ENCODE measurements around the gene ARHGEF17. TPM values are rescaled to one million over a fixed set of nuclear protein-coding genes. Genes with fewer than 3 reads are reported as not detected.

The ARHGEF17 gene
- total RNA-seq, 1 donor from 2014 or later = 69.2 TPM

DNA sequence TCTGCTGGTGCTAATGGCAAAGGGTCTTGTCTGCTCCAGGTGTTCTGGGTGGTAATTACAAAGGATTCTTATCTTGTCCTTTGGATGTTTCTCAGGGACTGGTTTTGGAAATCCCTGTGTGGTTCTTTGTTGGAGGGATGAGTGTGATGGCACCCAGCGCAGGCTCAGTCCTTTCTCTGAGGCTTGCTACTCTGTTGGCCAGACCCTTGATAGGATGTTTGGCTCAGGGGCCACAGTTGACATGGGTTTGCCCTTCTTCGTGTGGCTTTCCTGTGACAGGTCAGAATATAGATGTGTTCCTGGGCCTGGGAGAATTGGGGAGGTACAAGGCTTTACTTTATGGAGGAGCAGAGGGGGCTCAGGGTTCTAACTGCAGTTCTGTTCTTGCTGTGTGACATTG is 4.0 kb downstream of the ARHGEF17 start:
- DNase-seq (ENCODE audit: low spot score) = no peak

DNA sequence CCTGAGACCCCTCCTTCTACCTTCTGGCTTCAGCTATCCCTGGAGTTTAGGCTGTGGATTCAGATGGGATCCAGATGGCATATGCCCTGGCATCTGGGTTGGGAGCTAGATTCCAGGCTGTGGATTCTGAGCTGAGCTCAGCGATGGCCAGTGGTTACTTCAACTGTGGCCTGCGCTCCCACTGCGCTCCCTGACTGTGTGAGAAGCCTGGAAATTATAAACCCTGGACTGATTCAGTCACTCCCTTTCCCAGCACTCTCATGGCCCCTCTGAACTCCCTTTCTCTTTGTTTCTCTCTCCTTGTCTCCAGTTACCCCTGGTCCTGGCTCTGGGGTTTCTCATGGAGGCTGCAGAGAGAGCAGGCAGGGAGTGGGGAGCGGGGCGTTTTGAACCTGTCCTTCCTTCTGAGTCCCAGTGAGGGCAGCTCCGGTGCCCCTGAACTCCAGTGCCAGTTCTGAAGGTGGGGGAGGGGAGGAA is 4.8 kb downstream of the ARHGEF17 start:
- DNase-seq (ENCODE audit: low spot score) = peak; percentile 35

DNA sequence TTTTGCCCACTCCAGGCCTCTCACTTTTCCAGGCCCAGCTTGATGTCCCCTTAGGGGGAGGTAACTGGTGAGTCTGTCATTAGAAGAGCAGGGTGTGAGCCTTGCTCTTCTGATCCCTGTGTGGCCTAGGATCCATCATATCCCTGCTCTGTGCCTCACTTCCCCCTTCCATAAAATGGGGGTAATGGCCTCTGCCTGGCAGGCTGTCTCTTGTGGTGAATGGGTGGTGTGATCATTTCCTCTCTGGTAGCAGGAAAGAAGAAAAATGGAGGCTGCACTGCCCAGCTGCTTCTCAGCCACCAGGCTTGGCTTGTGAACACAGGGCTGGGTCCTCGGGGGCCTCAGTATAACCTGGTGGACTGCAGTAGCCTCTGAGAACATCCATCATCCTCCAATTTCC is 5.6 kb downstream of the ARHGEF17 start:
- DNase-seq (ENCODE audit: low spot score) = no peak

DNA sequence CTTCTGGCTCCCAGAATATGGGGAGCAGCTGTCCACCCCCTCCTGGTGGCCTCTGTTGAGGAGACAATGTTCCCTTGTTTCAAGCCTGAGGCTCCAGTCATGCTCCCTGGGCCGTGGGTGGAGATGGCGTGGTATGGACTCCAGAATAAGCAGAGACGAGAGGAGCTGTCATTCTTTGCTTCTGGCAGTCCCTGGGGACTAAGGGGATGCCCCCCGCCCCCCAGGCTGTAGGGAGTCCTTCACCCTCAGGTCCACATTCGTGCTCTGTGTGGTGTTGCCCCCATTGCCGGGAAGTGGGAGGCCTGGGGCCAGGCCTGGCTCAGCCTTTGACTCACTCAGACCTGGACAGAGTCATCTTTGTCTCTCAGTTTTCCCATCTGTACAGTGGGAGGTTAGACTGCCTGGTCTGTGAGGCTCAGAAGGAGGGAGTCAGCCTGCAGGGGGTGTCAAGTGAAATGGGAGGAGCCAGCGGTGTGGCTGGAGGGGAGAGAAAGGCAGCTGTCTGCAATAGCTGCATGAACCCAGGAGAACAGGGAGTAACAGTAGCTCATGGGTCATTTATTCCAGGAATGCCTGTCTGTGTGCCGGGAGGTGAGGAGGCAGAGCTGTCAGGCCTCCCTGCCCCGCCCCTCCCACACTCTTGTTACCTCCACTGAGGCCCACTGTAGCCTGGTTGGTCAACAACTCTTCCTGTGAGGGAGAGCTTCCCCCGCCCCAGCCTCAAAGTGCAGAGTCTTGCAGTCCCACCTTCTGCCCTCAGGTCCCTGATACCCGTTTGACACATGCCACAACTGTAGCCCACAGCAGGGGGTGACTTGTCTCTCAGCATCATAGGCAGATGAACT is 6.3 kb downstream of the ARHGEF17 start:
- no peak for DNase-seq (ENCODE audit: low spot score)

DNA sequence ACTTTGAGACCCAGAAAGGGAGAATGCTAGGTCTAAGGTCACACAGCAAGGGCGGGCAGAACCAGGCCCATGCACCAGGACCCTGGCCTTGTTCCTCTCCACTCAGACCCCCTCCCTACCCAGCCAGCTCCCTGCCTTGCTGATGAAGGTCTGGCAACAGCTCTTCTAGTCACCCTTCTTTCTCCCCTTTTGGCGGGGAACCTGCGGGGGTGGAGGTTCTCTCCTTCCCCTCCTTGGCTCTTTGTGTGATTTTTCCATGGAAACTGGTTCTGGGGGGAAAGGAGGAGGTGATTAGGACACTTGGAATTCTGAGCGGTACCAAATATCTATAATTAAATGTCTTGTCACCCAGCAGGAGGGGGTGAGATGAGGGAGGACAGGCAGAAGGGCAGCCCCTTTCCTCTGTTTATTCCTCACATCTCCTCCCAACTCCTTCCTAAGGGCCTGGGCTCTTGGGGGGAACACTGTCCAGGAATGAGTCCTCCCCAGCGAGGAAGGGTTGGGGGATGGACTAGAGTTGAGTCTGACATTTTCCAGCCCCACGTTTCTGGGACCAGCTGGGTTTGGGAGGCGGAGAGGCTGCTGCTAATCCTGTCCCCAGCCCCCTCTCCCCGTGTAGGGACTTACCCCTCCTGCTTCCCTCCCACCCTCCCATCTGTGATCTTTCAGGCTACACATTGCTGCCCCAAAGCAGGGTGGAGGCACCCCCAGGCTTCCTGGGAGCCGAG is 7.4 kb downstream of the ARHGEF17 start:
- peak; percentile 30 for DNase-seq (ENCODE audit: low spot score)

DNA sequence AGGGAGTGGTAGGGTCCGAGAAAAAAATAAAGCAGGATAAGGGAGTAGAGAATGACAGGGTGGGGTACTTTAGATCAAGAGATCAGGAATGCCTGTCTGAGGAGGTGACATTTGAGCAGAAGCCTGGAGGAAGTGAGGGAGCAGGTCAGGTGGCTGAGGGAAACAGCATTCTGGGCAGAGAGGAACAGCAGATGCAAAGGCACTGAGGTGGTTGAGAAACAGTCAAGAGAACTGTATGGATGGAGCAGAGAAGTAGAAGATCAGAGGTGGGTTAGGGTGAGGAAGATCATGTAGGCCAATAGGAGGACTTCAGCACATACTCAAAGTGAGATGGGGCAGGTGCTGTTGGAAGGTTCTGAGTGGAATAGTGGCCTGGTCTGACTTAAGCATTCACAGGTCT is 8.3 kb downstream of the ARHGEF17 start:
- DNase-seq (ENCODE audit: low spot score) = no peak

DNA sequence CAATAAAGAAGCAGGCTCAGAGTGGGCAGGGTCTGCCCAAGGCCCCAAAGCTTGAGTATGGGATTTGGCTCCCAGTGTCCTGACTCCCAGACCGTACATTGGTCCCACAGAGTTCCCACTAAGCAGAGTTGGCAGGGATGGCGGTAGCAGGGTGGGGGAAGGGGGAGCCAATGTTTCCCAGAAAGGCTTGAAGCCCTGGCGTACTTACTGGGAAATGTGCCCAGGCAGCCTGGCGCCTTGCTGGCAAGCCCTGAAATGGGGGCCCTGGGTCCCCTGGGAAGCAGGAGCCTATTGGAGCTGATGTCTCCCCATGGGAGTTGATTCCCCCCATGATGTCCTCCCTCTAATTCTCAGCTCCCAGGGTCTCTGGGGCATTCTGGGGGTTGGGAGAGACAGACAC is 9.3 kb downstream of the ARHGEF17 start:
- DNase-seq (ENCODE audit: low spot score) = peak; percentile 51

DNA sequence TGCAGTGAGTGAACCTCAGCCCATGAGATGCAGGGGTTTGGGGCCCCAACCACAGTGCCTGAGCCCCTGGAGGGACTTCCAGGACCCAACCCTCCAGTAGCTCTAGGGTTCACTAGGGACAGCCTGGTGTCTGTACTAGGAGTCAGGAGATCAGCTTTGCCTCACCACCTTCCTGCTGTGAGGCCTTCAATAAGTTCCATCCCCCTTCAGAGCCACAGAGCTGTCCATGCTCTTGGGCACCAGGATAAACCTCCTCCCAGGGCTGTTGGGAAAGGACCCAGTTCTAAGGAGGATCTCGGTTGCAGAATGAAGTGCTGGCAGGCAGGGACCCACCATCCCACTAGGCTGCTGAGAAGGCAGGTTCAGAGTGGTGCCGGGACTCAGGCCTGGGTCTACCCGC is 9.7 kb downstream of the ARHGEF17 start:
- no peak for DNase-seq (ENCODE audit: low spot score)

DNA sequence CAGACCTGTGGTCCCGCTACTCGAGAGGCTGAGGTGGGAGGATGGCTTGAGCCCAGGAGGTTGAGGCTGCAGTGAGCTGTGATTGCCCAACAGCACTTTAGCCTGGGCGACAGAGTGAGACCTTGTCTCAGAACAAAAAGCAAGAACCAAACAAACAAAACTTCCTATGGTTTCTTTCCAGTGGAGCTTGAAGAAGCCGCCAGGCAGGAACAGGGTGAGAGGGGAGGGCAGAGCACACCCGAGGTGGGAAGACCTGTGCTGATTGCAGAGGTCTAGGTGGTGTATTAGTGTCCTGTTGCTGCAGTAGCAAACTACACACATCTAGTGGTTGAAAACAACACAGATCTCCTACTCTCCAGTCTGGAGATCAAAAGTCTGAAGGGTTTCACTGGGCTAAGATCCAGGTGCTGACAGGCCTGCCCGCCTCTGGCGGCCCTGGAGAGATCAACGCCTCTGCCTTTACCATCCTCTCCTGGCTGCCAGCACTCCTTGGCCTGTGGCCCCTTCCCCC is 10.5 kb downstream of the ARHGEF17 start:
- no peak for DNase-seq (ENCODE audit: low spot score)

DNA sequence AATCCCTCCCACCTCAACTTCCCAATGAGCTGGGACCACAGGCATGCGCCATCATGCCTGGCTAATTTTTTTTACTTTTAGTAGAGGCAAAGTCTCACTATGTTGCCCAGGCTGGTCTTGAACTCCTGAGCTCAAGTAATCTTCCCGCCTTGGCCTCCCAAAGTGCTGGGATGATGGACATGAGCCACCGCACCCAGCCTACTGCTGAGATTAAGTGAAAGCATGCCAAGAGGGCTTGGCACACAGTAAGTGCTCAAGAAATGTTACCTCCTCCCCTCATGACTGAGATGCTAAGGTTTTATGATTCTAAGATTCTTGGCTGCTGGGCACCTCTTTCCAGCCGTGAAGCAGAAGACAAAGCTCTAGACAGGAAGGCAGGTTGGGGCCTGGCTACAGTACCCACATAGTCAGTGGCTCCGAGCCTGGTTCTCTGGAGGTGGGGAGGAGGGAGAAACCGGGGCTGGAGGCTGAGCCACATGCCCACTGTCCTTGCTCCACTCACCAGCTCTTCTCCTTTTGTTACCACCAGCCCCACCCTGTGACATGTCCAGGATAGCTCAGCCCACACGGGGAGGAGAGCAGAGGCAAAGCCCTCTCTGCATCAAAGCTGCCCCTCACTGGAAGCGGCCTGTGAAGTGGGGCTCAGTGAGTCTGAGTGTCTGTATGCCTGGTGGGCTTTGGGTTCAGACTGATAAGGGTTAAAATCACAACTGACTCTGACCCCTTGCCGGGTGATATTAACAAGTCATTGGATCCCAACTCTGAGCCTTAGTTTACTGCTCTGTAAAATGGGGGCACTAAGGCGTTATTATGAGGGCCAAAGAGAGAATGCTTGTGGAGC is 12.9 kb downstream of the ARHGEF17 start:
- DNase-seq (ENCODE audit: low spot score) = no peak

DNA sequence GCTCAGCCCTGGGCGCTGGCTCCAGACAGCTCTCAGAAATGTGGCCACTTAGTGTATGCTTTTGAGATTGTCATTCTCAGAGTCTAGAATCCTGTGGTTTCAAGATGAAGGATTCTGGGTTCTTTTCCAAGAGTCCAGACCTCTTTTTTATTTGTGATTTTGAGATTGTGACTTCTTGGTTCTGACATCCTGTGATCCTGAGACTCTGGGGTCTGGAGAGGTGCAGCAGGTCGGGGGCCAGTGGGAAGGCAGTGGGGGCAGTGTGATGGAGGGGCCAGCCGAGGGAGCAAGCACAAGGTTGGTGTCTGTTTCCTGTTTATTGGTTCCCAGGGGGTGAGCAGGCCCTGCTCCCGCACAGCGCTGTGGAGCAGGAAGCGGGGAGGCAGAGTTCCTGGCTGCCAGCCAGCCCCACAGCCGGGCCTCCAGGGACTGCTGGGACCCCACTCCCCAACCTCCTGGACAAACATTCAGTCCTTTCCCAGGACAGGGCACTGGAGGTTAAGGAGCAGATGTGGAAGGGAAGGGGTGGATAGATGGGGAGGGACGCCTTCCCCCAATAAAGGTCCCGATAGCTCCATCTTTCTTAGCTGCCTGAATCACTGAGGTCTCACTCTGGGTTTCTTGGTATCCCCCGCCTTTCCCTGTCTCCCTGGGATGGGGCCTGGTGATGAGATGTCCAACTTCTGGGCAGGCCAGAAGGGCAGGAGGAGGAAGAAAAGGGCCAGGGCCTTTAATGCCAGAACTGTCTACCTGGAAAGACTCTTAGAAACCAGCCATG is 13.7 kb downstream of the ARHGEF17 start:
- DNase-seq (ENCODE audit: low spot score) = peak; percentile 33

DNA sequence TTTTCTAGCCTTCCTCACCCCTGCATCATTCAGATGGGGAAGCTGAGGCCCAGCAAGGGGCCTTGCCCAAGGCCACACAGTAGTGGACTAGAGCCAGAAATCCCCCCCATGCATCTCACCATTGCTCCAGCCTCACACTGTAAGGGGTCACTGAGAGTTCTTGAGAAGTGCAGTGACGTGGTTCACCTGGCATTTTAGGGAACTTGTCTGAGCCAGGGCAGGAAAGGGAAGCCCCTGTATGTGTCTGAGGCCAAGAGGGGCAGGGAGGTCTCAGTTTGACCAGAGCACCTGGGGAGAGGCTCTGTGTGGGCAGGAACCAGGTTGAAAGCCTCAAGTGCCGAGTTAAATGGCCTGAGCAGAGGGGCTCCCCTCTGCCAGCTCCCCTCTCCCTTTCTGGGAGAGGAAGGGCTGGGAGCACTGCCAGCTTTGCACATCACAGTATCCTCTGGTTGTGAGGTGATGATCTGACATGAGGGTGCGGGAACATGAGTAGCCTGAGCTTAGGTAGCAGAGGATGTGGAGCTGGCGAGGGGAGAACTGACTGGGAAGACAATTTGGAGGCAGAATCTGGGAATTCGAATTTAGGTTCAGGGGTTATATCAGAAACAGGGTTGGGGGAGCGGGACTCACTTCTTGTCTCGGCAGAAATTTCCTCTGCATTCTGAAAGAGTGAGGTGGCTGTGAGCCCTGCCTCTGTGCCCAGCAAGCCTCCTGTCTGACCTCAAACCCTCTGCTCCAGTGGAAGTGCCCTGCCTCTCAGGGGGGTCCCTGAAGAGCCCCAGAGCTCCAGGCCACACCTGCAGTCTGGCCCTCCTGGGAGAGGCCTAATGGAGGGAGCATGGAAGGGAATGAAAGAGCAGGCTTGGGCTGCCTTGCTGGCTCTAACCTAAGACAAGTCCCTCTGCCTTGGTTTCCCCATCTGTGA is 14.6 kb downstream of the ARHGEF17 start:
- DNase-seq (ENCODE audit: low spot score) = no peak

DNA sequence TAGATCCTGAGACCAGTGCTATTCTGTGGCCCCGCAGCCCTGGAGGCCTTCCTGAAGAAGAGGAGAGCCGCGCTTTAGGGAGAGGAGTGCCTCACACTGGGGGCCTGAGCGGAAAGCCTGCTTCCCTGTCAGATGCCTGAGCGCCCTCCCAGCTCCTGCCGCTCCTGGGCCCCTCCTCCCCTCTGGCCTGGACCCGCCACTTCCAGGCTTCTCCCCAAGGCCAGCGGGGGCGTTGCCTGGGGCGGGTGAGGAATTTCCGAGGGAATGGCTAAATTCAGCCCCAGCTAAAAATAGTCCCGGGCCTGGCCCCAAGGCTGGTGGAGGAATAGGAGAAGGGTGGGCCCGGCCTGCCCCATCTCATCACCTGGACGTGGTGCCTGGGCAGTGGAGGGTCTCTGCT is 15.4 kb downstream of the ARHGEF17 start:
- DNase-seq (ENCODE audit: low spot score) = peak; percentile 52

DNA sequence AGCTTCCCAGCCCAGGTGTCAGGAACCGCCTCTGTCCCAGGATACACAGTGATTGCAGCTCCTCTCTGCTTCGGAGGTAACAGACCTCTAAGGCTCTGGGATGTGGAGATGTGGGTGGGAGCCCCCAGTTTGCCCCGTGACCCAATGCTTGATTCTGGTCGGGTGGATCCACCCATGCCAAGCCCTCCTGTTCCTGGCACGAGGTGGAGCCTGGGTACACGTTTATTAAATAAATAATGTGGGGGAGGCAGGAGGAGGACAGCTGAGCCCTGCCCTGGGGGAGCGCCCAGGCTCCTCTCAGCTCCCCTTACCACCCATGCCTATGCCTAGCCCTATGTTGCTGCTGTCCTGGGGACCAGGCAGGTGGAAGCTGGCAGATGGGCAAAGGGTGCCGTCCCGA is 16.0 kb downstream of the ARHGEF17 start:
- DNase-seq (ENCODE audit: low spot score) = no peak

DNA sequence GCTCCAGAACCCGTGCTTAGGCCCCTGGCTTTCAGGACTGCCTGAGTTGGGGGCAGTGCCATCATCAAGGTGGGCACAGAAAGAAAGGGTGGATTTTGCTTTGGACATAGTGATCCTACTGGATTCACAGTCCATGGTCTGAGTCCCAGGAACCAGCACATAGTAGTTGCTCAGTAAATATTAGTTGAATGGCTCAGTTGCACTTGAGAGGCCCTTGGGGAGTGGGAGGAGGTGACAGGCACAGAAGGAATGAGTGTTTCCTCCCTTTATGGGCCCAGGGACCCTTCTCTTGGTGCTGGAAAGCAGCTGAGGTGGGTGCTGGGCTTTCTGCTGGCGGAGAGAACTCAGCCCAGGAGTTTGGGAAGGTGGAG is 16.6 kb downstream of the ARHGEF17 start:
- no peak for DNase-seq (ENCODE audit: low spot score)

DNA sequence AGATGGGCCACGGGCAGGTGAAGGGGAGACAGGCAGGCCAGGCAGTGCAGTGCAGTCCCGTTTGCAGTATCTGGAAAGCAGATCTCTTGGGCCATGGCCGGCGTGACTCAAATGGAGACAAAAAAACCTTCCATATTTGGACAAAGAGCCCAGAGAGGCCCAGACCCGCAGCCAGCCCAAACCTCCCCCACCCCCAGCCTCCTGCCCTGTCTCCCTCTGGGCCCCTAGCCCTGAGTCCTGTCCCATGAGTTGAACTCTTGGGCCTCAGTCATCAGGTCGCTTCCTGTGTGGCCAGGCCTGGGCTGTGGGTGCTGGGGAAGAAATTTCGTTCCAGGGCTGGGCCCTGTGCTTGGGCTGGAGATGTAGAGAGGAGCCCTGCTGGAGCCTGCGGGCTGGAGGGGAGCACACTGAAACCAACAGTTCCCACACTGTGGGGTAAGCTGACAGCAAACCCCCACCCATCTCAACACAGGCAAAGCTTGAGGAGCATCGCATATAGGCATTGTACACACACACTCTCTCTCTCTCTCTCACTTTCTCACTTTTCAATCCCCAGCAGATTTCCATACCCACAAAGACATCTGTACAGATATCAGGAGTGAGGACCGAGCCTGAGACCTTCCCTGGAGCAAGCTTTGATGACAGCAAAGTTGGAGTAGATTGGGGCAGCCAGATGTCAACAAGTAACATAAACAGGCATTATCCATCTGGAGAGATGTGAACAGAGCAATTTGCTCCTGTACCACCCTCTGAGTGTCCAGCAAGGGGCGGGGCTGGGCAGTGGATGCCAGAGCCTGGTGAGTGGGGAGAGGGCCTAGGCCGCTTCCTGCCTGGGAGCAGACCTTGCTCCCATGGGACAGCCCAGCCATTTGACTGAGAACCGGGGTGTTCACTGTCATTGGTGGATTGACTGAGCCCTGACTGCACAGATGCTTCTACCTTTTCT is 17.2 kb downstream of the ARHGEF17 start:
- DNase-seq (ENCODE audit: low spot score) = no peak

DNA sequence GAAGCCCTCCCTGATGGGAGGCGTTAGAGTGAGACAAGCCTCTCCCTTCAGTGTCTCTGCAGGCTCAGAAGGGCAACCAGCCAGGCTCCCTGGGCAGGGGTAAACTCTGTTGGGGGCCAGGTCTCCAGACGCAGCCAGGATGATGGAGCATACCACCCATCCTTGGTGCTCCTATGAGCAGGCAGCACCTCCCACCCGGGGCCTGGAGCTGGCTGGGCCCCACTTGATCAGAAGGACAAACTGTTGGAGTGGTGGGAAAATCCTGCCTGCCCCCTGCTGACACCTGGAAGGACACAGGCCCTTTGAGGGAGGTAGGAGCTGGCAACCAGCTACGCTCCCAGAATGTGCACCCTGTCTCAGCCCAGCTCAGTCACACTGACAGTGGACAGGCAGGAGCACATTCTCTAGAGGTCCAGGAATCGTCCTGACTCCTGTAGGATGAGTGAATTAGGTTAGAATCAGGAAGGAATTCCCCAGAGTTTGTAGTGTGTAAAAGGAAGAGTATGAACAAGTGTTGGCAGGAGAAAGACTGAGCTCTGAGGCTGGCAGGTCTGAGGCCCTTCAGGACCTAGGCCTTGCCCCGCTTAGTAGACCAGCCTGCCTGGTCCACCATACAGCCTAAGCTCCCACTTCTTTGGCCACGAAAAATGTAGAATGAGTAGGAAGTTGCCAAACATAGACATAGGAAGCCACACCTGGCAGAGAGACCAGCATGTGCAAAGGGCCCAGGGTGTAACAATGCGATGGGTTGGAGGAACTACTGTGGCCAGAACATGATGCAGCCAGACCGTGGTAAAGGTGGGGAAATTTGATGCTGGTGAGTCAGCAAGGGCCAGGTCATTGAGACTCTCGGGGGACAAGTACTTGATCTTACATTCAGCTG is 19.1 kb downstream of the ARHGEF17 start:
- DNase-seq (ENCODE audit: low spot score) = no peak

DNA sequence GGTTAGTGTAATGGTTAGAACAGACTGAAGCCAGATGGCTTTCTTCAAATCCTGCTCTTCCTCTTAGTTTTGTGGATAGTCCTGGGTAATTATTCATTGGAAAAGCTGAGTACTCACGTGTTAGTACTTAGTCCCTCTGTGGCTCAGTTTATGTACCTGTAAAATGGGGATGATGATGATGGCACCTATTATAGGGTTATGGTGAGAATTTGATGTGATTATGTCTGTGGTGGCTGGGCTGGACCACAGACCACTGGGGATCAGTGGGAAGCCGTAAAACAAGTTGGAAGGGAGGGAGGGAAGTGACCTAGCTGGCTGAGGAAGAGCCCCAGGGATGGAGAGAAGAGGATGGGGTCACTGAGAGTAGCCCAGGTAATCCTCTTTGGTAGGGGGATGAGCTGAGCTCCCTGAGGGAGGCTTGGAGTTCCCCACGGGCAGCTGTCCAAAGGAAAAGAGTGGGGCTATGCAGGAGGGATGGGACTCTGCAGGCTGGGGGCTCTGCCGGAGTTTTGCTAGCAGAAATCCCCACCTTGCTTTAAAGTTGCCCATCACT is 19.8 kb downstream of the ARHGEF17 start:
- DNase-seq (ENCODE audit: low spot score) = no peak

All from mucosa of gallbladder (tissue), 1 donor.